Caco-2 (cell line): Measurements from ENCODE around the gene NAV3. TPM values are rescaled to one million over a fixed set of nuclear protein-coding genes. Genes with fewer than 3 reads are reported as not detected.

Experiments
- BruUV-seq: library from RNA; stranded (reverse); fragments of 400-500 nt; replicated peaks from 2 replicates; lab custom pipeline; 2021; lab: Mats Ljungman, UMichigan
- CTCF ChIA-PET: fragments of 300-600 bp; sonication (Branson Sonifier 250); formaldehyde crosslinking; loops from one replicate; lab custom pipeline; 2022; ENCODE audit warnings: antibody characterized with exemption; lab: Charles Lee
- POLR2A ChIA-PET: fragments of 300-600 bp; sonication (Branson Sonifier 250); formaldehyde crosslinking; loops from one replicate; lab custom pipeline; 2022; ENCODE audit warnings: antibody characterized with exemption; lab: Charles Lee
- DNase-seq, 2 experiments: peaks; one replicate each; pipeline versions ENCODE4 v3.0.0 to v3.0.0-alpha.2; 2020 to 2022
- H3K27me3 ChIP-seq: replicated peaks from 2 replicates; pipeline ENCODE4 v1.6.0; 2011; ENCODE audit warnings: low read length; ENCODE audit not compliant: control insufficient read depth, insufficient read depth
- H3K36me3 ChIP-seq: 2 replicates; pipeline ENCODE4 v1.5.1; 2011; ENCODE audit warnings: low read length; ENCODE audit not compliant: control insufficient read depth, insufficient read depth
- H3K4me1 ChIP-seq: fragments of 250-450 bp; sonication (Bioruptor Pico); 2 replicates; pipeline ENCODE4 v1.5.1; 2020; ENCODE audit warnings: mild to moderate bottlenecking
- H3K4me3 ChIP-seq: 2 replicates; pipeline ENCODE4 v1.5.1; 2011; ENCODE audit warnings: low read depth, mild to moderate bottlenecking, control low read depth, low read length
- H3K9me3 ChIP-seq: fragments of 250-450 bp; sonication (Bioruptor Pico); 2 replicates; pipeline ENCODE4 v1.5.1; 2020; ENCODE audit warnings: mild to moderate bottlenecking, moderate library complexity
- H3K27ac Mint-ChIP-seq: one replicate; pipeline ENCODE4 v1.8.0; 2022; ENCODE audit warnings: mixed read lengths; ENCODE audit not compliant: unreplicated experiment
- H3K27me3 Mint-ChIP-seq: one replicate; pipeline ENCODE4 v1.8.0; 2022; ENCODE audit warnings: mixed read lengths; ENCODE audit not compliant: insufficient read depth, unreplicated experiment
- H3K36me3 Mint-ChIP-seq: one replicate; pipeline ENCODE4 v1.8.0; 2022; ENCODE audit warnings: mild to moderate bottlenecking, mixed read lengths; ENCODE audit not compliant: insufficient read depth, unreplicated experiment
- H3K4me1 Mint-ChIP-seq: one replicate; pipeline ENCODE4 v1.8.0; 2022; ENCODE audit warnings: low read depth, mixed read lengths; ENCODE audit not compliant: unreplicated experiment
- H3K4me3 Mint-ChIP-seq: one replicate; pipeline ENCODE4 v1.8.0; 2022; ENCODE audit warnings: mild to moderate bottlenecking, moderate library complexity, mixed read lengths; ENCODE audit not compliant: unreplicated experiment
- H3K9me3 Mint-ChIP-seq: one replicate; pipeline ENCODE4 v1.8.0; 2022; ENCODE audit warnings: mixed read lengths; ENCODE audit not compliant: unreplicated experiment
- CTCF ChIP-seq, 2 experiments: fragments of 200-600 bp in 1 of 2; IDR thresholded peaks; 1 replicate in 1 of 2; 2 replicates in 1 of 2; pipeline versions ENCODE4 v1.5.1 to v1.8.0; 2011 to 2022; ENCODE audit warnings: antibody characterized with exemption in 1 of 2, control low read depth in 1 of 2, inconsistent platforms in 1 of 2, low read depth in 1 of 2, low read length in 1 of 2, mild to moderate bottlenecking in 1 of 2, moderate library complexity in 1 of 2; ENCODE audit not compliant: insufficient read depth in 1 of 2, severe bottlenecking in 1 of 2, unreplicated experiment in 1 of 2
- intact Hi-C: fragments of 100-400 bp; cut with micrococcal nuclease; formaldehyde crosslinking; loops from one replicate; pipeline ENCODE4 v1.10.0; 2022; ENCODE audit not compliant: unreplicated experiment
- total RNA-seq: library from RNA; stranded (reverse); gene quantifications from 2 replicates; pipeline ENCODE4 v1.2.3, GENCODE V29; 2022

NAV3 gene
- total RNA-seq, 1 experiment from 2014 or later, result 0.45 TPM

- no peaks in the 10 kb centered on the region for H3K27me3 ChIP-seq
- H3K36me3 Mint-ChIP-seq, result no peaks in the 10 kb centered on the region
- H3K4me1 ChIP-seq, result no peaks in the 10 kb centered on the region
- no peaks in the 10 kb centered on the region for H3K9me3 Mint-ChIP-seq
- H3K4me3 Mint-ChIP-seq, result no peak overlapping the region
- H3K4me1 Mint-ChIP-seq, result no peaks in the 10 kb centered on the region
- POLR2A ChIA-PET, result no interaction called here
- intact Hi-C loops, result no loop called here
- H3K27me3 Mint-ChIP-seq, result no peaks in the 10 kb centered on the region
- CTCF ChIA-PET, result no interaction called here
- H3K4me3 ChIP-seq, result no peak overlapping the region
- no peaks in the 10 kb centered on the region for H3K9me3 ChIP-seq
- no peak for DNase-seq
- TF ChIP-seq CTCF (IDR thresholded peaks at IDR 0.05; ENCODE audit: insufficient read depth in 1 of 2, low read depth in 1 of 2, low read length in 1 of 2, severe bottlenecking in 1 of 2, unreplicated experiment in 1 of 2), result no peak
- no peak overlapping the region for H3K27ac Mint-ChIP-seq
- BruUV-seq, result no TSS peak
- no peaks in the 10 kb centered on the region for H3K36me3 ChIP-seq
Observed at GRCh38 chr12:77795699-77796098, 35.0 kb upstream of the NAV3 start.

DNA sequence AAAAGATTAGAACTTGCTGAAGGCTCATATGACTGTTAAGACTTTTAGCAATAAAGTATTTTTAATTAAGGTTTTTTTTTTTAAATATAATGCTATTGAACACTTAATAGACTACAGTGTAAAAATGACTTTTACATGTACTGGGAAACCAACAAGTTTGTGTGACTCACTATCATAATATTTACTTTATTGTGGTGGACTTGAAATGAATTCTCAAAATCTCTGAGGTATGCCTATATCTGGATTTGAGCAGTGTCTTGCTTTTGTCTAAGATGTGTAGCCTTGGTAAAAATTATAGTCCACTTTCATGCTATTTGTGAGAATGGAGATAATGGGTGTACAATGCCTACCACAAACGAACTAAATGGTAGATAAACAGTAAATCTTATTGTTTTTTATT, 33.9 kb upstream of the NAV3 start:
- ChIA-PET CTCF (no interaction called here), POLR2A (no interaction called here)
- H3K4me1 Mint-ChIP-seq, result no peaks in the 10 kb centered on the region
- H3K36me3 Mint-ChIP-seq, result no peaks in the 10 kb centered on the region
- no peak overlapping the region for H3K4me3 Mint-ChIP-seq
- no TSS peak for BruUV-seq
- intact Hi-C loops, result no loop called here
- H3K27ac Mint-ChIP-seq, result no peak overlapping the region
- no peaks in the 10 kb centered on the region for H3K27me3 Mint-ChIP-seq
- no peak for TF ChIP-seq CTCF (IDR thresholded peaks at IDR 0.05; ENCODE audit: insufficient read depth in 1 of 2, low read depth in 1 of 2, low read length in 1 of 2, severe bottlenecking in 1 of 2, unreplicated experiment in 1 of 2)
- H3K36me3 ChIP-seq, result no peaks in the 10 kb centered on the region
- no peaks in the 10 kb centered on the region for H3K9me3 ChIP-seq
- no peaks in the 10 kb centered on the region for H3K9me3 Mint-ChIP-seq
- H3K27me3 ChIP-seq, result no peaks in the 10 kb centered on the region
- no peaks in the 10 kb centered on the region for H3K4me1 ChIP-seq
- DNase-seq, result no peak
- H3K4me3 ChIP-seq, result no peak overlapping the region

DNA sequence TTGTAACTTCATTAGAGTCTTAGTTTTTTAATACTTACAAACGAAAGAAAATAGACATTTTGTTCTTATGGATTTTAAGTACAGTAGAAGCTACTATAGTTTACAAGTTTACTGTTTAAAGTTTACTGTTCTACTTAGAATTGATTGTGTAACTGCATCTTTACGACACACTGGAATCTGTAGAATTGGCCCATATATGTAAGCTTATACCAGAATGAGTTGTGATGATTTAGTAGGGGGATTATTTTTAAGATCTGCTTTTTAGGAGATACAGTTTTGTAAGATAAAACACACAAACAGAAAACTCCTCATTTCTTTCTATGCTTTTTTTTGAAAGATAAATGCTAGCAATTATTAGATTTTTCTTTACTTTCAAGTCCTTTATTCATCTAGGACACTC, 30.2 kb upstream of the NAV3 start:
- ChIA-PET POLR2A (no interaction called here), CTCF (no interaction called here)
- Histone ChIP-seq H3K36me3 (no peaks in the 10 kb centered on the region), H3K4me3 (no peak overlapping the region), H3K9me3 (no peaks in the 10 kb centered on the region; the same call in 1 of the 2 replicates), H3K27me3 (no peaks in the 10 kb centered on the region), H3K4me1 (no peaks in the 10 kb centered on the region)
- no peaks in the 10 kb centered on the region for H3K9me3 Mint-ChIP-seq
- no peak overlapping the region for H3K4me3 Mint-ChIP-seq
- TF ChIP-seq CTCF (IDR thresholded peaks at IDR 0.05; ENCODE audit: insufficient read depth in 1 of 2, low read depth in 1 of 2, low read length in 1 of 2, severe bottlenecking in 1 of 2, unreplicated experiment in 1 of 2), result no peak
- no peak for DNase-seq
- H3K27ac Mint-ChIP-seq, result no peak overlapping the region
- no peaks in the 10 kb centered on the region for H3K4me1 Mint-ChIP-seq
- no peaks in the 10 kb centered on the region for H3K36me3 Mint-ChIP-seq
- H3K27me3 Mint-ChIP-seq, result no peaks in the 10 kb centered on the region
- intact Hi-C loops, result no loop called here
- no TSS peak for BruUV-seq
